Activated T-cell treated with anti-CD3 and anti-CD28 coated beads, Interleukin-2, amount 50 U/mL, for 72 hours (primary cell): ENCODE results near the gene NR2F1-AS1. TPM values are rescaled to one million over a fixed set of nuclear protein-coding genes. Genes with fewer than 3 reads are reported as not detected.
A peak's percentile ranks its signal among the peaks of the same experiment; 100 is the strongest.

Source experiments
- ATAC-seq, 2 donors: fragments of 150-1000 bp; cut with Tn5 transposase; replicated peaks in 1 of 2; 2 replicates each; pipeline ENCODE4 v1.10.0; 2021; ENCODE audit warnings: moderate library complexity in 2 of 2, mild to moderate bottlenecking in 1 of 2
- DNase-seq, 2 donors: peaks; one replicate each; pipeline ENCODE4 v3.0.0; 2021 to 2022; ENCODE audit warnings: mixed read lengths in 1 of 2
- H3K27ac Mint-ChIP-seq: one replicate; pipeline ENCODE4 v1.8.0; 2022; ENCODE audit warnings: mild to moderate bottlenecking, moderate library complexity, mixed read lengths
- H3K27me3 Mint-ChIP-seq: one replicate; pipeline ENCODE4 v1.8.0; 2022; ENCODE audit warnings: low read depth, mixed read lengths
- H3K36me3 Mint-ChIP-seq, 2 donors: one replicate each; pipeline ENCODE4 v1.8.0; 2022; ENCODE audit warnings: mixed read lengths in 2 of 2, mild to moderate bottlenecking in 1 of 2; ENCODE audit not compliant: insufficient read depth in 2 of 2
- H3K4me1 Mint-ChIP-seq: one replicate; pipeline ENCODE4 v1.8.0; 2022; ENCODE audit warnings: low read depth, mixed read lengths
- H3K4me3 Mint-ChIP-seq, 2 donors: one replicate each; pipeline ENCODE4 v1.8.0; 2022; ENCODE audit warnings: mild to moderate bottlenecking in 2 of 2, mixed read lengths in 2 of 2, moderate library complexity in 2 of 2
- H3K9me3 Mint-ChIP-seq, 2 donors: one replicate each; pipeline ENCODE4 v1.8.0; 2022; ENCODE audit warnings: mixed read lengths in 2 of 2
- total RNA-seq, 2 donors: library from RNA; stranded (reverse); gene quantifications; one replicate each; pipeline ENCODE4 v1.2.3, GENCODE V29; 2022

Gene NR2F1-AS1
- total RNA-seq, 2 donors from 2014 or later, result 0.41 to 0.93 TPM

GRCh38 chr5:93582677-93583438 is 1.8 kb upstream of the NR2F1-AS1 start, which contains the start of gene NR2F1:
TSS of gene NR2F1 (plus strand) at chr5:93583222. CDS start at chr5:93585024, 1,802 bp downstream.
- peak within 1 kb of the TSS; percentile 79 for H3K27ac Mint-ChIP-seq
- DNase-seq (no peak), ATAC-seq (peak; percentile 36 to 37)
- peak within 1 kb of the TSS in 1 of 2 donors; percentile 55 for H3K4me3 Mint-ChIP-seq
- H3K9me3 Mint-ChIP-seq, result no peaks in the 10 kb centered on the region
- H3K27me3 Mint-ChIP-seq, result peaks cover 41% of the 10 kb centered on the region
- peaks cover 26% of the 10 kb centered on the region for H3K4me1 Mint-ChIP-seq
- H3K36me3 Mint-ChIP-seq, result peaks cover 2 to 4% of the 10 kb centered on the region in 2 donors

GRCh38 chr5:93582167-93582462 is 1.1 kb upstream of the NR2F1-AS1 start:
- peaks cover 2 to 4% of the 10 kb centered on the region in 2 donors for H3K36me3 Mint-ChIP-seq
- H3K27ac Mint-ChIP-seq, result no peak overlapping the region
- no peaks in the 10 kb centered on the region for H3K9me3 Mint-ChIP-seq
- no peak for DNase-seq
- H3K4me1 Mint-ChIP-seq, result peaks cover 19% of the 10 kb centered on the region
- H3K4me3 Mint-ChIP-seq, result no peak overlapping the region
- ATAC-seq, result no peak
- H3K27me3 Mint-ChIP-seq, result peaks cover 41% of the 10 kb centered on the region

- Mint-ChIP-seq H3K4me3 (no peak overlapping the region), H3K9me3 (no peaks in the 10 kb centered on the region), H3K27ac (peak overlapping the region; percentile 4), H3K36me3 (peaks cover 0 to 2% of the 10 kb centered on the region in 2 donors), H3K27me3 (peaks cover 47% of the 10 kb centered on the region), H3K4me1 (peaks cover 8% of the 10 kb centered on the region)
- DNase-seq, result no peak
- ATAC-seq, result peak; percentile 8 to 14
These were observed 724 bp downstream of the NR2F1-AS1 start for GRCh38 chr5:93580063-93580926.

GRCh38 chr5:93579692-93580062 is 1.3 kb downstream of the NR2F1-AS1 start:
- peaks cover 8% of the 10 kb centered on the region for H3K4me1 Mint-ChIP-seq
- peaks cover 0 to 2% of the 10 kb centered on the region in 2 donors for H3K36me3 Mint-ChIP-seq
- no peaks in the 10 kb centered on the region for H3K9me3 Mint-ChIP-seq
- no peak for DNase-seq
- H3K27ac Mint-ChIP-seq, result no peak overlapping the region
- H3K27me3 Mint-ChIP-seq, result peaks cover 53% of the 10 kb centered on the region
- no peak overlapping the region for H3K4me3 Mint-ChIP-seq
- peak in 1 of 2 donors; percentile 12 for ATAC-seq

GRCh38 chr5:93578813-93579691 is 2.0 kb downstream of the NR2F1-AS1 start:
- Mint-ChIP-seq H3K4me1 (peaks cover 8% of the 10 kb centered on the region), H3K27me3 (peaks cover 59% of the 10 kb centered on the region), H3K36me3 (peaks cover 0 to 2% of the 10 kb centered on the region in 2 donors), H3K4me3 (peak overlapping the region; percentile 25 to 52), H3K27ac (no peak overlapping the region), H3K9me3 (no peaks in the 10 kb centered on the region)
- DNase-seq, result no peak
- no peak for ATAC-seq

- Mint-ChIP-seq H3K4me1 (peaks cover 14% of the 10 kb centered on the region), H3K36me3 (peaks cover 0 to 2% of the 10 kb centered on the region in 2 donors), H3K27me3 (peaks cover 68% of the 10 kb centered on the region), H3K4me3 (peak overlapping the region; percentile 14 to 52), H3K9me3 (no peaks in the 10 kb centered on the region), H3K27ac (no peak overlapping the region)
- ATAC-seq (no peak), DNase-seq (no peak)
These were observed 2.9 kb downstream of the NR2F1-AS1 start for GRCh38 chr5:93577854-93578812.

- H3K27ac Mint-ChIP-seq, result no peak overlapping the region
- H3K36me3 Mint-ChIP-seq, result peaks cover 0 to 2% of the 10 kb centered on the region in 2 donors
- H3K27me3 Mint-ChIP-seq, result peaks cover 77% of the 10 kb centered on the region
- peaks cover 20% of the 10 kb centered on the region for H3K4me1 Mint-ChIP-seq
- no peaks in the 10 kb centered on the region for H3K9me3 Mint-ChIP-seq
- peak overlapping the region in 1 of 2 donors; percentile 14 for H3K4me3 Mint-ChIP-seq
- DNase-seq (no peak), ATAC-seq (no peak)
These were observed 3.8 kb downstream of the NR2F1-AS1 start for GRCh38 chr5:93576994-93577853.

GRCh38 chr5:93575461-93576414 is 5.3 kb downstream of the NR2F1-AS1 start:
- DNase-seq, result no peak
- peaks cover 29% of the 10 kb centered on the region for H3K4me1 Mint-ChIP-seq
- H3K27ac Mint-ChIP-seq, result no peak overlapping the region
- ATAC-seq, result no peak
- no peak overlapping the region for H3K4me3 Mint-ChIP-seq
- peaks cover 0 to 2% of the 10 kb centered on the region in 2 donors for H3K36me3 Mint-ChIP-seq
- peaks cover 87% of the 10 kb centered on the region for H3K27me3 Mint-ChIP-seq
- H3K9me3 Mint-ChIP-seq, result no peaks in the 10 kb centered on the region

- Mint-ChIP-seq H3K4me3 (no peak overlapping the region), H3K36me3 (no peaks in the 10 kb centered on the region)
These were observed 6.3 kb downstream of the NR2F1-AS1 start for GRCh38 chr5:93574491-93575305.

More at GRCh38 chr5:93574491-93575305, 6.3 kb downstream of the NR2F1-AS1 start:
- Mint-ChIP-seq H3K9me3 (no peaks in the 10 kb centered on the region), H3K27me3 (peaks cover 86% of the 10 kb centered on the region), H3K4me1 (peaks cover 24% of the 10 kb centered on the region), H3K27ac (peak overlapping the region; percentile 5)
- ATAC-seq (no peak), DNase-seq (no peak)
